SK-N-SH (cell line): ENCODE measurements around the gene ARPC2.

Experiments
- CTCF ChIP-seq: fragments of 200-600 bp; sonication (generic); IDR thresholded peaks from 2 replicates; pipeline ENCODE4 v1.6.1; 2017; ENCODE audit warnings: antibody characterized with exemption, mild to moderate bottlenecking, moderate library complexity
- MAX ChIP-seq: IDR thresholded peaks from 2 replicates; pipeline ENCODE4 v1.4.0; 2012; ENCODE audit warnings: low read depth

GRCh38 chr2:218263817-218264641 is 47.0 kb downstream of the ARPC2 start:
- TF ChIP-seq CTCF: no peak; the same call in 1 of the 2 replicates
- no peak for TF ChIP-seq MAX
